Fibroblast of peridontal ligament (primary cell): ENCODE data around the gene SSRP1.

Experiments
- DNase-seq: peaks from one replicate; pipeline ENCODE4 v3.0.0-alpha.2; 2010; ENCODE audit errors: extremely low read depth

SSRP1 gene

DNA sequence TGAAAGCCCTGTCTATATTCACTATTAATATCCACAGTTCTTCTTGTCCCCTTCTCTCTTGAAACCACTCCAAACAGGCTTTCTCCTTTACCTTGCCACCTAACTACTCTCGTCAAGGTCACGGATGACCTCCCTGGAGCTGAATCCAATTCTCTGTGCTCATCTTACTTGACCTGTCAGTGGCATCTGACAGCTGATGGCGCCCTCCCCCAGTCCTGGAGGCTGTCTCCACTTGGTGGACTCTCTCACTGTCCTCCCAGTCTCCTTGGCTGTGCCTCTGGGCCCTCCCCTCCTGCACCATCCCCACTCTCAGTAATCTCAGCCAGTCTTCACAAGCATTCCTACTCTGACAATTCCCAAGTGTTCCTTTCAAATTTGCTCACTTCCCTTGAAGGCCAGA lies 19.7 kb downstream of the SSRP1 start:
- DNase-seq: no peak

DNA sequence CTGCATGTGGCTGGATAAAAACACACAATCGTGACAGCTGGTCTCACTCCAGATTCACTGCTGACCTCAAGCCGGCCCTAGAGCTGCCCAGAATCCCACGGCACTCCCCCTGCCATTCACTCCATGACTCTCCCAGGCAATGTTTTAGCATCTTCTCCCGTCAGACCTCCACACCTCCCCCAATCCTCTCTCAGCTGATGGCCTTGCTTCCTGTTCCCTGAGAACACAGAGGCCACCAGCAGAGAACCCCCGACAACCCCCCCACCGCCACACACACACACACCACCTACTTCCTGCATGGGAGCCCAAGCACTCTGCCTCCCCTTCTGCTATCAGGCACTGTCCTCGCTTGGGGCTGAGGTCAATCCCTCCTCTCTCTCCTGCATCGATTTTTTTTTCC lies 20.2 kb downstream of the SSRP1 start:
- no peak for DNase-seq

DNA sequence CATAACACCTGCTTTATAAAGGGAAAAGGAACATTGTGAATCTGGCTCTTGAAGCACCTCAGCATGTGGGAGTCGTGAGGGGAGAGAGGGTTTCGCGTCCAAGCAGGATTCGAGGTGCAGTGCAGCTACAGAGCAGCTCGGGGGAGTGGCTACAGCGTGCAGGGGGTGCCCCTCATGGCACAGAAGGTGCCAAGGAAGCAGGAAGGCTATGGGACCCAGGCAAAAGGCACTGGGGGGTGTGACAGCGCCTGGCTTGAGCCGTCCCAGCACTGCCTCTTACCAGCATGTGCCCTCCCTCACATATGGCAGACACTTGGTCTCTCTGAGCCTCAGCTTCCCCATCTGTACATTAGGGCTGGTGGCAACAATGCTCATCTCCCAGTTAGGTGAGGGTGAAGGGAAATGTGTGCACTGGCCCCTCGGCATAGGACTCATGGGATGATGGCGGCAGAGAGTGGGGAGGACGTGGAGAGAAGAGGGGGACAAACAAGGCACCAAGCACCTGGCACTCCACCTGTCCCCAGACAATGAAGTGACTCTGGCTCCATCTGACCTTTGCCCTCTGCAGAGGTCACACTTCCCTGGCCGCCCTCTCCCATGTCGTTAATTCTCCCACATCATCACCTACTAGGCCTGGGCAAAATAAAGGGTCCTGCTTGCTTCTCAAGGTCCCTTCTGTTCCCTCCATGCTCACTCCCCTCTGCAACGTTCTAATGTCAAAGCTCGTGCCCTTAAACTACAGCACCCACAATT lies 21.3 kb downstream of the SSRP1 start:
- DNase-seq: no peak

- no peak for DNase-seq
Measured at GRCh38 chr11:57313788-57314135, 21.9 kb downstream of the SSRP1 start.

DNA sequence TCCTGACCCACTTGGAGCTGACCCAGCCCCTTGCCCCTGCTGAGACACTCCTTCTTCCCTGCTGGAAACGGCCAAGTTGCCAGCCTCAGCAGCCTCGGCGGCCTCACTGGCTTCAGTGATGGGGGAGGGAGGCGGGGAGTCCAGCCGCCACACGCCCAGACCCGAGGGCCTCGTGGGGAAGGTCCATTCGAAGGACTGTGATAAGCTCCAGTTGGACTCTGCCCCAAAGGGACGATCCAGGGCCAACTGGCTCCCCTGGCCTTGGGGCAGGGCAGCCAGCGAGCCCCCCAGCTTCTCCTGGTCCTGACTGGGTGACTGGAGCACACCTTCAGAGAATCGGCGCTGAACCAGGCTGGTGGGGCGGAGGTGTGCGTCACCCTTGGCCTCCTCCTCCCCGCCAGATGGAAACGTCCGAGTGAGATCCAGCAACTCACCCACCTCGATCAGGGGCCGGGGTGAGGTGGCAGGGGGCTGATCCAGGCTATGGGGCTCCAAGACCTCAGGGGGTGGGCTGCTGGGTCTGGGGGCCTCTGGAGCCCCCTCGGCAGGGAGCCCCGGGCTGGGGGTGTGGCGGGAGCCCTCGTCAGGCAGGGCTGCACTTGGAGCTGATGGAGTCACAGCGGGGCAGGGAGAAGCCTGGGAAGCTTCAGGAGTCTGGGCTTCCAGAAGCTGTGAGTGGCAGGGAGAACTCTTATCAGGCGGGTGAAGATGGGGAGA lies 22.5 kb downstream of the SSRP1 start:
- no peak for DNase-seq

DNA sequence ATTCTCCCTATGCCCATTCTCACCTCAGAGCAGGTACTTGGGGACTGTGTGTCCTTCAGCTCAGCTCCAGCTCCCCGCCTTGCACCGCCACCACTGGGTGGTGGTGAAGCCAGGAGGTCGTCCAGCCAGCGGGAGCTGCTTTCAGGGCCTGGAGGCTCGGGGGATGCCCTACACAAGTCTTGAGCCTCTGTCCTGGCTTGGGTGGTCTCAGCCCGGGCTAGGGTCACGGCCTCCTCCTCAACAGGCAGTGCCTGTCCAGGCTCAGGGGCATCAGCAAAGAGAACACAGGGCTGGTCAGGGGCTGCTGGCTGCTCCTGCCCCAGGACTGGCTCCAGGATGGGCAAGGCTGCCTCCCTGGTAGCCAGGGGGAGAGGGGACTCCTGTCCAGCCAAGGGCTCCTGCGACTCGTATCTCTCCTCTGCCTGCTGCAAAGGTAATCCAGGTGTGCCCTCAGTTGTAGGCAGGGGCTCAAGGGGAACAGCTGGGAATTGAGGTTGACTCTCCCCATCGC lies 23.1 kb downstream of the SSRP1 start:
- DNase-seq: no peak

DNA sequence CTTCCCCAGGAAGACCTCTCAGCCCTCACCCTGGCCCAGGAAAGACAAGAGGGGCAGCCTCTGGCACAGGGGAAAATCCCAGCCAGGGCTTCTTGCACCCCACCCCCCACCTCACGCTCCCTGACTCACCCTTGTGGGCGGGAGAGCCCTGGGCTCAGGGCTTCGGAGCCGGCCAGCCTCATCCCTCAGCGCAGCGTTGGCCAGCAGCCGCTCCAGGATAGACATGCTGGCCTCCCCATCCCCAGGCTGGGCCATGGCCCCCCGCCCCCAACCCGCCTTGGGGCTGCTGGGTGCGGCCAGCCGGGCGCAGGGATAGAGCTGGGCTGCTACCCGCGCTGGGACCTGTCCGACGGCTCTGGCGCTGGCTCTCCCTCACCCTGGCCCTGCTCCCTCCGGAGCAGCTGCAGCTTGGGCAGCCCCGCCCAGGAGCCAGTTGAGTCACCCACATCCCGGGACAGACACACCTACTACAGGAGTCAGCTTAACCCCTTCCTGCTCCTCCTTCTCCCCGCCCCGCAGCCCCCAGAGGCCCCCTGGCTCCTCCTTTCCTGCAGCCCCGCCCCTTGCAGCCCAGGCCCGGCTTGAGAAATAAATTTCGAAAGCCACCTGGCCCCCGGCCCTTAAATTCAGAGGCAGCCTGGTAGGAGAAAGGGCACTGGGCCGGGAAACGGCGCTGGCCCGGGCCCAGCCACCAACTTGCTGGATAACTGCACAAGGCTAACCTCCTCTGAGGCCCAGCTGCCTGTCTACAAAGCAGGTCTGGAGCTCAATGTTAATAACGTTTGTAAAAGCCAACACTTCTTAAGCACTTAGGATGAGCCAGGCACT lies 24.4 kb downstream of the SSRP1 start:
- DNase-seq: peak; percentile 96

- peak; percentile 64 for DNase-seq
Measured at GRCh38 chr11:57310630-57311086, 25.0 kb downstream of the SSRP1 start.

GRCh38 chr11:57310091-57310490 lies 25.6 kb downstream of the SSRP1 start:
- DNase-seq: no peak

- DNase-seq: no peak
Measured at GRCh38 chr11:57309106-57310059, 26.3 kb downstream of the SSRP1 start.

GRCh38 chr11:57308426-57309060 lies 27.1 kb downstream of the SSRP1 start:
- no peak for DNase-seq

GRCh38 chr11:57307666-57308270 lies 27.9 kb downstream of the SSRP1 start:
- no peak for DNase-seq

DNA sequence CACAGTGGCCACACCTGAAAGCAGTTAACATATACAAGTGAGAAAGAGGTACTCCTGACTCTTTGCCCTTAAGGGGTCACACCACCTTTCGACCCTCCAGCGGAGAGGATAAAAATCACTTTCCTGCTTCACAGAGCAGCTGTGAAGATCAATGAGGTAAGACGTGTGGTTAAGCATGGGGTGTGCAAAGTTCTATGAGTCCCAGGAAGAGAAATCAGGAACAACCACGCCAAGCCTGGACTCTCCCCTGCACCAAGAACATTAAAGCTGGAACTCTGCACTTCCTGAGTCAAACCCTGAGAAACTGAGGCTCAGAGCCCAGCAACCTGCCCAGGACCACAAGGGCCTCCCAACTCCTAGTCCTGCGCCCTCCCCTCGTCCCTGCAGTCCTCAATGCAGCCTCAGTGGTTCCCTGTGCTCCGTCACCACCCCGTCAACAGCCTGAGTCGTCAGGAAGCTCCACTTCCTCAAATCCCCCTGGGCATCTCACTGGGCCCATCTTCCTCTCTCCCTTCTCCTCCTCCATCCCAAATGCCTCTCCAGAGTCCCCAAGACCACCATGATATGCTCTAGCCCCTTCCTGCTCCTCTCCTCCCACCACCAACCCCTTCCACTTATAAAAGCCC lies 28.6 kb downstream of the SSRP1 start:
- DNase-seq: no peak

- DNase-seq: no peak
Measured at GRCh38 chr11:57306161-57306876, 29.4 kb downstream of the SSRP1 start.

DNA sequence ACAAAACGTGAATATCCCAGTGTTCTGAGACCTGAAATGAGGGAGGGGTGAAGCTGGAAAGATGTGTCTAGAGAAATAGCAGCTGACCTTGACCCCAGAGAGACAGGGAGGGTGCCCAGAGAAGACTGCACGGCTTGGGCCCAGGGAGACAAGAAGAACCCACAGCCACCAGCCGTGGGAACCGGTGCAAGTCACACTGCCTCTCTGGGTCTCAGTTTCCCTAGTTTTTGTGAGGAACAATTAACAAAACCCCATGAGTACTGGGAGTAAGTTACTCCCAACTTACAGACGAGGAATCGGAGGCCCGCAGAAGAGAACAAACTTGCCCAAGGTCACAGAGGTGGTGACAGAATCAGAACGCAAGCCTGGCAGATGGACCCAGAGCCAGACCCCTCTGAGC lies 30.2 kb downstream of the SSRP1 start:
- DNase-seq: no peak

DNA sequence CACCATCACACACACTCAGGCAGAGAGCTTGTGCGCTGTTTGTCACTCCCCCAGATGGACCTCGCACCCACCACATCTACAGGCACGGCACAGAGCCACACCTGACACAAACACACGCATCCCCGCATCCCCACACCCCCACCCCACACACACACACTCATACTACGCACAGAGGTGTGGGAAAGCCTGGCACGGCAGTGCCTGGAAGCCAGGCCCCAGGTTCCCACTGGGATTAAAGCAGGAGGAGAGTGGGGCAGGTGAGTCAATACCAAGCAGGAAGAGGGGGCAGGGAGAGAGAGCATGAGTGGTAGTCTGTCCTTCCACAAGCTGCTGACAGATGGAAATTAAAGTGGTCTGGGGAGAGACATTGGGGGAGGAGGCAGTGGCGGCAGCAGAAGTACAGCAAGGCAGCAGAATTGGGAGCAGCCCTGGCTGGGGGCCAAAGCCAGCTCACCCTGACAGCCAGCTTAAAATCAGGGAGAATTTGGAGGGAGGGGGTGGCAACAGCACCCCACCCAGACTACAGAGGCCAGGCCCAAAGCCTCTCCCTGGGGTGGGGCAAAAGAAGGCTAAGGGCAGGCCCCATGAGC lies 31.6 kb downstream of the SSRP1 start:
- DNase-seq: no peak

DNA sequence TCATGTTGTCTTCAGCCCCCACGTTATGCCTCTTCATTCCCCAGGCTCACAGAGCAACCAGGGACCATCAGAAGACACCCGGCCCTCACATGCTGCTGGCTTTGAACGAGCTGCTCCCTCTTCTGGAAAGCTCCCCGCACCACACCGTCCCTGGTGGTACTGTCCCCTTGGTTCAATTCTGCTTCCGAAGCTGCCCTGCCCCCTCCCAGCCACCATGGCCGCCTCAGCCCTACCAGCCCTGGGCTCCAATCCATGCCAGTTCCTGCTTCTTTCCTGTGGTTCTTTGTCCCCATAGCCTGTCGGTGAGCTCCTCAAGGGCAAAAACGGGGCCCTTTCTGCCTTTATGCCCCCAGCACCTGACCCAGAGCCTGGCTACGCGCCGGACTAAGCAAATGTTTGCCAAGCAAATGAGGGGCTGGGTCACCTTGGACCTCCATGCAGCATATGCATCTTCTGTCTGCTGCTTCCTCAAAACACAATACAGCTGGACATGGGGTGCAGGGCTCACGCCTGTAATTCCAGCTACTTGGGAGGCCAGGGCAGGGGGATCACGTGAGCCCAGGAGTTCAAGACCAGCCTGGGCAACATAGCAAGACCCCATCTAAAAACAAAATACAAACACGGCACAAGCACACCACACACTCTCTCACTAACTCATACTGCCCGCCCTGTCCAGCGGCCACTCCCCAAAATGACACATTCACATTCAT lies 32.3 kb downstream of the SSRP1 start:
- DNase-seq: no peak

DNA sequence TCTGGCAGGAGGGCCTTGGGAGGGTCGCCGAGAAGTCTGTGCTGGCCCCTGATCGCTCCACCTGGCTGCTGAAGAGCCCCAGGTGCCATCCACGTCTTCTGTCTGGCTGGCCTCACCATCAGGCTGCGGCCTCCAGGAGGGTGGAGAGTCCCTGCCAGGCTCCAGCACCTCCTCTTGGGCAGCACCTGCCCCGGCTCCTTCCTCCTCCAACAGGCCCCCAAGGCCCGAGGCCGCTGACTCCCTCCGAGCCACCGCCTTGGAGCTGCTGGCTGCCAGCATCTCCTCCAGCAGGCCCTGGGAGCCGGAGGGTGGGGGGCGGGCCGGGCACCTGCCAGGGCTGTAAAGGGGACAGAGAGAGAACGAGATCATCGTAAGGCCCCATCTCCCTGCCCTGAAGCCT lies 33.2 kb downstream of the SSRP1 start:
- no peak for DNase-seq
